ENCODE data around the gene RBM4.
"Not testable (repeated sequence)": the region's sequence is repeated elsewhere in the genome, so short reads cannot be mapped to it uniquely, and the experiment has no call there.

RBM4 gene, protein sequence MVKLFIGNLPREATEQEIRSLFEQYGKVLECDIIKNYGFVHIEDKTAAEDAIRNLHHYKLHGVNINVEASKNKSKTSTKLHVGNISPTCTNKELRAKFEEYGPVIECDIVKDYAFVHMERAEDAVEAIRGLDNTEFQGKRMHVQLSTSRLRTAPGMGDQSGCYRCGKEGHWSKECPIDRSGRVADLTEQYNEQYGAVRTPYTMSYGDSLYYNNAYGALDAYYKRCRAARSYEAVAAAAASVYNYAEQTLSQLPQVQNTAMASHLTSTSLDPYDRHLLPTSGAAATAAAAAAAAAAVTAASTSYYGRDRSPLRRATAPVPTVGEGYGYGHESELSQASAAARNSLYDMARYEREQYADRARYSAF

DNA sequence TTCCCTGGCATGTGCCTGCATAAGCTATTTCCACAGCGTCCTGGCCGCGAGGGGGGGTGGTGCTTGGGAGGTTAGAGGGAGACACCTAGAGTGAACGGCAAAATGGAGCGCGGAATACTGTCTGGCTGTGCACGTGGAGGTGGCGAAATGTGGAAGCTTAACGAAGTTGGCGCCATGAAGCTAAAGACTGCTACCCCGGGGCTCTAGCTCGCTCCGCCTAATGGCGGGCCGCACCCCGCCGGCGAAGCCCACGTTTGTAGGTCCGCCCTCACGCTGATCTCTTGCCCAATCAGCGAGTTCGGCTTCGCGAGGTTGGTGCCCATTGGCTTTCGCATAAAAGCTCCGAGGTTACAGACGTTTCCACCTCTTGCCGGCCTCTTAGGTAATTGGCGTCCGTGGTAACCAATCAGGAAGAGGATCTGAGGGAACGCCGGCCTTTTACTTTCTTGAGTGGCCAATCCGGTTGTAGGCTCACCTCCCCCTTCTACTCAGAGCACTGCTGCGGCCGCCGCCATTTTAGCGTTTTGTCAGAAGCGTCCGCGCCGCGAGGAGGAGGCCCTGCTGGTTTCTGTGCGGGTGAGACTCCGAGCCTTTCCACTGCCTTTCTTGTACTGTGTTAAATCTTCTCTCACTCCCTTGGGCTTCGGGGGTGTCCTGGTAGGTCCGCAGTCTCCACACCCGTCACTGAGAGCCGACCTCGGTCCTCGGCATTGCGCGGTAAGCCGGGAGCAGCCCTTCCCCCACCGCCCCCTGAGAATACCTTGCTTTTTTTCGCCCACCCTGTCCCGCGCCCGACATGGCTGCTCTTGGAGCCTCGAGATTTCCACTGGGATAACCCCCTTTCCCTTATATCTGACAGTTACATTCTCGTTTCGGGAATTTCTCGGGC is at the start of gene RBM4:
TSS of gene RBM4 (plus strand) at position 527 of the 889 bp plus-strand sequence. CDS start 1,009 bp downstream, outside the sequence.
- in situ Hi-C loops (cut with MboI; ENCODE audit: low pct_unique_long_range_greater_than_20kb, low sequenced_read_pairs) = no loop called here
- DNase-seq = peak; percentile 99

DNA sequence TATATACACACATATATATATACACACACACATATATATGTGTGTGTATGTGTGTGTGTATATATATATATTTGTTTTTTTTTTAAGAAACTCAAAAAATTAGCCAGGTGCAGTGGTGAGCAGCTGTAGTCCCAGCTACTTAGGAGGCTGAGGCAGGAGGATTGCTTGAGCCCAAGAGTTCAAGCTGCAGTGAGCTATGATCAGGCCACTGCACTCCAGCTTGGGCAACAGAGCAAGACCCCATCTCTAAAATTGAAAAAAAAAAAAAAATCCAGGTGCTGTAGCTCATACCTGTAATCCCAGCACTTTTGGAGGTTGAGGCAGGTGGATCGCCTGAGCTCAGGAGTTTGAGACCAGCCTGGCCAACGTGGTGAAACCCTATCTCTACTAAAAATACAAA is 49.2 kb upstream of the RBM4 start:
- DNase-seq; in situ Hi-C loops (cut with MboI; ENCODE audit: low pct_unique_long_range_greater_than_20kb, low sequenced_read_pairs): not testable (repeated sequence)

GRCh38 chr11:66589996-66590675 is 48.4 kb upstream of the RBM4 start:
- no peak for DNase-seq
- in situ Hi-C loops (cut with MboI; ENCODE audit: low pct_unique_long_range_greater_than_20kb, low sequenced_read_pairs) = no loop called here

DNA sequence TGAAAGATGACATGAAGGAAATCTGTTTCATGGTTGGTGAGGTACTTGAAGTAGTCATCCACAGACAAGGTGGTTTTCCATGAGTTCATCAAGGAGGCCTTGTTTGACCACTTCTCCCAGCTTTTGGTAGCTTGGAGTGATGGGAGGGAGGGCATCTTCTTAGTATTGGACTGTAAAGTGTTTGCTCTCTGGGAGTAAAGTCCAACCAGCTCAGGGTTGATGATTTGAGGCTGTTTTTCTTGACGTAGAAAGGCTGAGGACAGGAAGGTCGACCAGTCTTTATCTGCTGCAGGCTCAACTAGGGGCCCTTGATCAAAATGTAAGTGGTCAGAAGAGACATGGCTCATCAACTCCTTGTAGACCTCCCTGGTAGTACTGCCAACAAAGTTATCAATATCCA is 47.3 kb upstream of the RBM4 start:
- in situ Hi-C loops (cut with MboI; ENCODE audit: low pct_unique_long_range_greater_than_20kb, low sequenced_read_pairs) = no loop called here

GRCh38 chr11:66592457-66593302 is 45.8 kb upstream of the RBM4 start, which contains the start of the genes CCDC87 and CCS:
Gene CCDC87 (minus strand): TSS chr11:66593063. CDS start chr11:66593015, 48 bp downstream.
Gene CCS (plus strand): TSS chr11:66593185. CDS start chr11:66593262, 77 bp downstream.
- in situ Hi-C loops (cut with MboI; ENCODE audit: low pct_unique_long_range_greater_than_20kb, low sequenced_read_pairs) = no loop called here
- peak; percentile 96 for DNase-seq

More for the DNA sequence above, 47.3 kb upstream of the RBM4 start:
- no peak for DNase-seq

DNA sequence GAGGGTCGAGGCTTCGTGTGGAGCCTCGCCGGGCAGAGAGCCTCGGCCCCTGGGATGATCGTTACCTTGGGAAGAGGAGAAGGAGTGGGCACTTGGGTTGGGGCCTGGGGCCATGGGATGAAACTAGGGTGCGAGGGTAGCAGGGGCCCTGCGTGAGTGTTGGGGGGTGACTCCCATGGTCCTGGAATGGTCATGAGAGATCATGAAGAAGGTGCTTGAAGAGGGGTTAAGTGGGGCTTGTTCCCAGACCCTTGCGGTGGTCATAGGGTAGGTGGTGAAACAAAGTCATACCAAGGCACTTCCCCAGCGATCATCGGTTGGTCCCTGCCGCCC is 45.2 kb upstream of the RBM4 start:
- DNase-seq = no peak
- in situ Hi-C loops (cut with MboI; ENCODE audit: low pct_unique_long_range_greater_than_20kb, low sequenced_read_pairs) = no loop called here

- in situ Hi-C loops (cut with MboI; ENCODE audit: low pct_unique_long_range_greater_than_20kb, low sequenced_read_pairs) = no loop called here
- DNase-seq = no peak
Measured at GRCh38 chr11:66593650-66594049, 44.9 kb upstream of the RBM4 start.

- in situ Hi-C loops (cut with MboI; ENCODE audit: low pct_unique_long_range_greater_than_20kb, low sequenced_read_pairs) = no loop called here
- DNase-seq = no peak
Measured at GRCh38 chr11:66595245-66595904, 43.1 kb upstream of the RBM4 start.

DNA sequence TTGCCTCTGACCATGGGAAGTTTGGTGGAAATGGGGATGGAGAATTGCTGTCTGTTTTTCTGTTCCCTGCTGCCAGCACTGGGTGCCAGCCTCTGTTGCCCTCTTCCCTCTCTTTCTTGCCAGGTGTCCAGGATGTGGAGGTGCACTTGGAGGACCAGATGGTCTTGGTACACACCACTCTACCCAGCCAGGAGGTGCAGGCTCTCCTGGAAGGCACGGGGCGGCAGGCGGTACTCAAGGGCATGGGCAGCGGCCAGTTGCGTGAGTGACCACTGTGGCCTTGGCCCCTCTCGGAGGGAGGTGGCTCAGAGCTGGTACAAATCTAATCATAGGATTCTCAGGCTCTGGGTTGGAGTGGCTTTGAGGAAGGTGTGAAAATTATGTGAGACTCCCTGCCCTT is 39.5 kb upstream of the RBM4 start:
- in situ Hi-C loops (cut with MboI; ENCODE audit: low pct_unique_long_range_greater_than_20kb, low sequenced_read_pairs) = no loop called here

DNA sequence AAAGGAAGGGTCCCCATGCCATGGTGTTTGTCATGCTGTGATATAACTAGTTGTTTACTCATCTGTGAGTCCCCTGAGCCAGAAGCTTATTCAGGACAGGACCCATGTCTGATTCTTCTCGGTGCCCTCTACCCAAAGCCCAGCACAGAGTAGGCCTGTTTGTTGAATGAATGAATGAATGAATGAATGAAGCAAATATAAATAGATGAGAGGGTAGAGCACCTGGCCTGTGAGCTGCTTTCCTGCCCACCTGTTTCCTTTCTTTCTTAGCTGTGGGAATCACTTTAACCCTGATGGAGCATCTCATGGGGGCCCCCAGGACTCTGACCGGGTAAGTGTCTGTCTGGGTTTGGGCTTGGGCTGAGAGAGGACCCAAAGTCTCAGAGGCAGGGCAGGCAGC is 38.3 kb upstream of the RBM4 start:
- DNase-seq = no peak
- in situ Hi-C loops (cut with MboI; ENCODE audit: low pct_unique_long_range_greater_than_20kb, low sequenced_read_pairs) = no loop called here

More for the DNA sequence above, 39.5 kb upstream of the RBM4 start:
- no peak for DNase-seq

DNA sequence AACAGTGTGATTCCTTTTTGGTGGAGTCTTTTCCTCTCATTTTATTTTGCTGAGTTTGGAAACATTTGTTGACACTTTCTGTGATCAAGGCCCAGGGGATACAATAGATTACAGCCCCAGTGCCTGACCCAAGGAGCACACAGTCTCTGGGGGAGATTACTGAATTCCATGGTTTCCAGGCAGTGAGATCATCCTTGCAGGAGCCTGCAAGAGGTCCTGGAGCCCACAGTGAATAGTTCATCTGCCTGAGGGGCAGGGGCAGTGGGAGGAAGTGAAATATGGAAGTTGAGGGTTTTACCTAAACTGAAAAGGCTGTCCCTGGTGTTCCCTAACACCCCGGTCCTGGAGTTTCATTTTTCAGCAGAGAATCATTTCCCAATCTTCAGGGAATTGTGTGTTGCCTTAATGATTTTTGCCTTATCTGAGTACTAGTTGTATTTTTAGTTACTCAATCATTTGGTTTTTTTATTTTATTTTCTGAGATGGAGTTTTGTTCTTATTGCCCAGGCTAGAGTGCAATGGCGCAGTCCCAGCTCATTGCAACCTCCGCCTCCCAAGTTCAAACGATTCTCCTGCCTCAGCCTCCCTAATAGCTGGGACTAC is 37.8 kb upstream of the RBM4 start:
- in situ Hi-C loops (cut with MboI; ENCODE audit: low pct_unique_long_range_greater_than_20kb, low sequenced_read_pairs) = no loop called here
- DNase-seq = peak; percentile 25

DNA sequence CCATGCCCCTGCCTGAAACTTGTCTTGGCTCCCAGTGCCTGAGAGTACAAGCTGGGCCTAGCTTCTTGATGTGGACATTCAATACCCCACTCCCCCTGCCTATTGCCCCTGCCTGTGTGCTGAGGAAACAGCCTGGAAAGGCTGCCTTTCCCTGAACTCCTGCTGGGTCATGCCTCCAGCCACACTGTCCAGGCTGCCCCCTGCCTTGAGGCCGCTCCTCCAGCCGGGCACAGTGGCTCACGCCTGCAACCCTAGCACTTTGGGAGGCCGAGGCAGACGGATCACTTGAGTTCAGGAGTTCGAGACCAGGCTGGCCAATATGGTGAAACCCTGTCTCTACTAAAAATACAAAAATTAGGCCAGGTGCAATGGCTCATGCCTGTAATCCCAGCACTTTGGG is 35.4 kb upstream of the RBM4 start:
- in situ Hi-C loops (cut with MboI; ENCODE audit: low pct_unique_long_range_greater_than_20kb, low sequenced_read_pairs) = no loop called here
- DNase-seq = no peak

- DNase-seq = no peak
- in situ Hi-C loops (cut with MboI; ENCODE audit: low pct_unique_long_range_greater_than_20kb, low sequenced_read_pairs) = no loop called here
Measured at GRCh38 chr11:66604155-66604554, 34.3 kb upstream of the RBM4 start.

DNA sequence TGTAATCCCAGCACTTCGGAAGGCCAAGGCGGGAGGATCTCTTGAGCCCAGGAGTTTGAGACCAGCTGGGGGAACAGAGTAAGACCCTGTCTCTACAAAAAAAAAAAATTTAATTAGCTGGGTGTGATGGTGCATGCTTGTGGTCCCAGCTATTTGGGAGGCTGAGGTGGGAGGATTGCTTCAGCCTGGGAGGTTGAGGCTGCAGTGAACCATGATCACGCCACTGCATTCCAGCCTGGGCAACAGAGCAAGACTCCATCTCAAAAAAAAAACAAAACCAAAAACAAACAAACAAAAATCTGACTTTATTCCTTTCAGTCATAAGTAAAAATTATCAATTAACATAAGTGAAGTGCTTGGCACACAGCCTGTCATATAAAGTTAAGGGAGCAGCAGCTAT is 31.9 kb upstream of the RBM4 start:
- in situ Hi-C loops (cut with MboI; ENCODE audit: low pct_unique_long_range_greater_than_20kb, low sequenced_read_pairs); DNase-seq: not testable (repeated sequence)

- in situ Hi-C loops (cut with MboI; ENCODE audit: low pct_unique_long_range_greater_than_20kb, low sequenced_read_pairs) = no loop called here
- DNase-seq = no peak
Measured at GRCh38 chr11:66607126-66607834, 31.2 kb upstream of the RBM4 start.

DNA sequence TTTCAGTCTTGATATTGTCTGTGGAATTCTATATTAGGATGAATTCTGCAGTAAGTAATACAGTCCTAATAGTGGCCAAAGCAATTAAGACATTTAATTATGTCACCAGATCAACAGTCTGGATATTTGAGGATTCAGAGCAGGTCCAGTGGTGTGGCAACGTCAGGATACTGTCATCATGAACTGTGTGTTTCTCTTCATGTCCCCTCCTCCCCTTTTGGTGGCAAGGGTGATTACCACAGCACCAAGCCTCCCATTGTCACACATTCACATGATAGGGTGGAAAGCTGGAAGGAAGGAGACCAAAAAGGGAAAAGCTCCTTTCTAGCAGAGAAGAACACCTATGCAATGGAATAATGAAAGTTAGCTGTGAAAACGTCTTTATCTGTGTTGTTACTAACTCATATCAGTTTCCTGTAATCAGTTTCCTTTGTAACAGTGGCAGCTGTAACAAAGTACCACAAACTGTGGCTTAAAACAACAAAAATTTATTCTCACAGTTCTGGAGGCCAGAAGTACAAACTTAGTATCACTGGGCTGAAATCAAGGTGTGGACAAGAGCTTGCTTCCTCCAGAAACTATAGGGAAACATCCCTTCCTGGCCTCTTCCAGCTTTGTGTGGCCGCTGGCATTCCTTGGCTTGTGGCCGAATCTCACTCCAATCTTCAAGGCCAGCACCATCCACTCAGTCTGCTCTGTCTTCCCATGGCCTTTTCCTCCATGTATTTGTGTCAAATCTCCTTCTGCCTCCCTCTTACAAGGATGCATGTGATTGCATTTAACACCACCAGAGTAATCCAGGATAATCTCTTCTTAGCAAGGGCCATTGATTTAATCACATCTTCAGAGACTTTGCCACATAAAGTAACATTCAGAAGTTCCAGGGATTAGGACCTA is 28.5 kb upstream of the RBM4 start:
- DNase-seq = no peak
- in situ Hi-C loops (cut with MboI; ENCODE audit: low pct_unique_long_range_greater_than_20kb, low sequenced_read_pairs) = no loop called here
